SK-N-SH treated with all-trans-retinoic acid at 6 μM for 48 hours (cell line): ENCODE results near the gene FRMD3.

ENCODE experiments used
- ARNTL ChIP-seq: fragments of 450-650 bp; formaldehyde crosslinking; IDR thresholded peaks from 2 replicates; pipeline ENCODE4 v1.5.0; 2020; ENCODE audit warnings: low read depth, mild to moderate bottlenecking, moderate library complexity, borderline replicate concordance
- ESRRG ChIP-seq: fragments of 250-450 bp; sonication (Bioruptor Pico); IDR thresholded peaks from 2 replicates; pipeline ENCODE4 v1.6.1; 2021; ENCODE audit warnings: mild to moderate bottlenecking
- OSR1 ChIP-seq: fragments of 250-450 bp; sonication (Bioruptor Pico); IDR thresholded peaks from 2 replicates; pipeline ENCODE4 v1.8.0; 2022; ENCODE audit warnings: moderate library complexity, mild to moderate bottlenecking, inconsistent platforms
- PPARA ChIP-seq: fragments of 250-450 bp; sonication (Bioruptor Pico); IDR thresholded peaks from 2 replicates; pipeline ENCODE4 v1.5.0; 2020; ENCODE audit warnings: mild to moderate bottlenecking, borderline replicate concordance
- RARB ChIP-seq: fragments of 250-450 bp; sonication (Bioruptor Pico); IDR thresholded peaks from 2 replicates; pipeline ENCODE4 v1.8.0; 2021; ENCODE audit warnings: mild to moderate bottlenecking, moderate library complexity
- ZC3H10 ChIP-seq: fragments of 250-450 bp; sonication (Bioruptor Pico); IDR thresholded peaks from 2 replicates; pipeline ENCODE4 v1.5.1; 2021; ENCODE audit warnings: mild to moderate bottlenecking, moderate library complexity
- ZFP30 ChIP-seq: fragments of 450-650 bp; formaldehyde crosslinking; IDR thresholded peaks from 2 replicates; pipeline ENCODE4 v1.5.0; 2022; ENCODE audit warnings: mild to moderate bottlenecking, moderate library complexity
- ZNF565 ChIP-seq: fragments of 450-650 bp; formaldehyde crosslinking; conservative IDR thresholded peaks from 2 replicates; pipeline ENCODE4 v1.5.0; 2020; ENCODE audit warnings: low read depth, mild to moderate bottlenecking, moderate library complexity
- ZNF8 ChIP-seq: fragments of 450-650 bp; formaldehyde crosslinking; IDR thresholded peaks from 2 replicates; pipeline ENCODE4 v1.5.0; 2020; ENCODE audit warnings: mild to moderate bottlenecking, moderate library complexity
- TF ChIP-seq, protein P1 (sequence below): fragments of 250-450 bp; sonication (Bioruptor Pico); IDR thresholded peaks from 2 replicates; pipeline ENCODE4 v1.5.0; 2020; ENCODE audit warnings: mild to moderate bottlenecking, moderate library complexity
- TF ChIP-seq, protein P2 (sequence below): fragments of 250-450 bp; sonication (Bioruptor Pico); IDR thresholded peaks from 2 replicates; pipeline ENCODE4 v1.5.1; 2021; ENCODE audit warnings: mild to moderate bottlenecking, moderate library complexity
- TF ChIP-seq, protein P3 (sequence below): fragments of 250-450 bp; sonication (Bioruptor Pico); IDR thresholded peaks from 2 replicates; pipeline ENCODE4 v1.5.1; 2020; ENCODE audit warnings: low read depth, mild to moderate bottlenecking, moderate library complexity
- TF ChIP-seq, protein P4 (sequence below): fragments of 250-450 bp; sonication (Bioruptor Pico); IDR thresholded peaks from 2 replicates; pipeline ENCODE4 v1.8.0; 2020; ENCODE audit warnings: mild to moderate bottlenecking, moderate library complexity, borderline replicate concordance

DNA sequence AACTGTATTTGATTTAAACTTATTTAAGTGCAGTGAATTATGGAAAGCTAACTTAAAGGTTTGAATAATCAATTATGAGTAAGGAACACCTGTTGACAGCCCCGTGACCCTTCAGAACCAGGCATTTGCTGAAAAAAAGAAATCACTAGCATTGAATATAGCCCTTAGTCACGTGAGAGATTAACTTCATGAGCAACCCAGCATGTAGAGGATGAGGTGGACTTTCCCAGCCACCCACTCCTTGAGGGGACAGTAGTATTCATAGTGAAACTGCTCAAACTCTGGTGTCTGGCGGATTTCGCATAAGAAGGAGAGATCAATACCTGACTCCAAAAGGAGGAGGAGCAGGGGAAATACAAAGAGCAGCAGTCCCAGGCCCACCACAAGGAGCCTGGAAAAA, 290.5 kb downstream of the FRMD3 start:
- TF ChIP-seq ZFP30 (CRISPR knock-in tag): no peak
- TF ChIP-seq, protein P1, sequence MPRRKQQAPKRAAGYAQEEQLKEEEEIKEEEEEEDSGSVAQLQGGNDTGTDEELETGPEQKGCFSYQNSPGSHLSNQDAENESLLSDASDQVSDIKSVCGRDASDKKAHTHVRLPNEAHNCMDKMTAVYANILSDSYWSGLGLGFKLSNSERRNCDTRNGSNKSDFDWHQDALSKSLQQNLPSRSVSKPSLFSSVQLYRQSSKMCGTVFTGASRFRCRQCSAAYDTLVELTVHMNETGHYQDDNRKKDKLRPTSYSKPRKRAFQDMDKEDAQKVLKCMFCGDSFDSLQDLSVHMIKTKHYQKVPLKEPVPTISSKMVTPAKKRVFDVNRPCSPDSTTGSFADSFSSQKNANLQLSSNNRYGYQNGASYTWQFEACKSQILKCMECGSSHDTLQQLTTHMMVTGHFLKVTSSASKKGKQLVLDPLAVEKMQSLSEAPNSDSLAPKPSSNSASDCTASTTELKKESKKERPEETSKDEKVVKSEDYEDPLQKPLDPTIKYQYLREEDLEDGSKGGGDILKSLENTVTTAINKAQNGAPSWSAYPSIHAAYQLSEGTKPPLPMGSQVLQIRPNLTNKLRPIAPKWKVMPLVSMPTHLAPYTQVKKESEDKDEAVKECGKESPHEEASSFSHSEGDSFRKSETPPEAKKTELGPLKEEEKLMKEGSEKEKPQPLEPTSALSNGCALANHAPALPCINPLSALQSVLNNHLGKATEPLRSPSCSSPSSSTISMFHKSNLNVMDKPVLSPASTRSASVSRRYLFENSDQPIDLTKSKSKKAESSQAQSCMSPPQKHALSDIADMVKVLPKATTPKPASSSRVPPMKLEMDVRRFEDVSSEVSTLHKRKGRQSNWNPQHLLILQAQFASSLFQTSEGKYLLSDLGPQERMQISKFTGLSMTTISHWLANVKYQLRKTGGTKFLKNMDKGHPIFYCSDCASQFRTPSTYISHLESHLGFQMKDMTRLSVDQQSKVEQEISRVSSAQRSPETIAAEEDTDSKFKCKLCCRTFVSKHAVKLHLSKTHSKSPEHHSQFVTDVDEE (CRISPR knock-in tag): no peak
- no peak for TF ChIP-seq ARNTL (CRISPR knock-in tag)
- TF ChIP-seq ESRRG: no peak
- TF ChIP-seq, protein P2, sequence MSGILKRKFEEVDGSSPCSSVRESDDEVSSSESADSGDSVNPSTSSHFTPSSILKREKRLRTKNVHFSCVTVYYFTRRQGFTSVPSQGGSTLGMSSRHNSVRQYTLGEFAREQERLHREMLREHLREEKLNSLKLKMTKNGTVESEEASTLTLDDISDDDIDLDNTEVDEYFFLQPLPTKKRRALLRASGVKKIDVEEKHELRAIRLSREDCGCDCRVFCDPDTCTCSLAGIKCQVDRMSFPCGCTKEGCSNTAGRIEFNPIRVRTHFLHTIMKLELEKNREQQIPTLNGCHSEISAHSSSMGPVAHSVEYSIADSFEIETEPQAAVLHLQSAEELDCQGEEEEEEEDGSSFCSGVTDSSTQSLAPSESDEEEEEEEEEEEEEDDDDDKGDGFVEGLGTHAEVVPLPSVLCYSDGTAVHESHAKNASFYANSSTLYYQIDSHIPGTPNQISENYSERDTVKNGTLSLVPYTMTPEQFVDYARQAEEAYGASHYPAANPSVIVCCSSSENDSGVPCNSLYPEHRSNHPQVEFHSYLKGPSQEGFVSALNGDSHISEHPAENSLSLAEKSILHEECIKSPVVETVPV (CRISPR knock-in tag): no peak
- no peak for TF ChIP-seq ZNF8
- no peak for TF ChIP-seq RARB
- TF ChIP-seq, protein P3, sequence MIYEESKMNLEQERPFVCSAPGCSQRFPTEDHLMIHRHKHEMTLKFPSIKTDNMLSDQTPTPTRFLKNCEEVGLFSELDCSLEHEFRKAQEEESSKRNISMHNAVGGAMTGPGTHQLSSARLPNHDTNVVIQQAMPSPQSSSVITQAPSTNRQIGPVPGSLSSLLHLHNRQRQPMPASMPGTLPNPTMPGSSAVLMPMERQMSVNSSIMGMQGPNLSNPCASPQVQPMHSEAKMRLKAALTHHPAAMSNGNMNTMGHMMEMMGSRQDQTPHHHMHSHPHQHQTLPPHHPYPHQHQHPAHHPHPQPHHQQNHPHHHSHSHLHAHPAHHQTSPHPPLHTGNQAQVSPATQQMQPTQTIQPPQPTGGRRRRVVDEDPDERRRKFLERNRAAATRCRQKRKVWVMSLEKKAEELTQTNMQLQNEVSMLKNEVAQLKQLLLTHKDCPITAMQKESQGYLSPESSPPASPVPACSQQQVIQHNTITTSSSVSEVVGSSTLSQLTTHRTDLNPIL (CRISPR knock-in tag): no peak
- TF ChIP-seq ZC3H10 (CRISPR knock-in tag): no peak
- TF ChIP-seq, protein P4, sequence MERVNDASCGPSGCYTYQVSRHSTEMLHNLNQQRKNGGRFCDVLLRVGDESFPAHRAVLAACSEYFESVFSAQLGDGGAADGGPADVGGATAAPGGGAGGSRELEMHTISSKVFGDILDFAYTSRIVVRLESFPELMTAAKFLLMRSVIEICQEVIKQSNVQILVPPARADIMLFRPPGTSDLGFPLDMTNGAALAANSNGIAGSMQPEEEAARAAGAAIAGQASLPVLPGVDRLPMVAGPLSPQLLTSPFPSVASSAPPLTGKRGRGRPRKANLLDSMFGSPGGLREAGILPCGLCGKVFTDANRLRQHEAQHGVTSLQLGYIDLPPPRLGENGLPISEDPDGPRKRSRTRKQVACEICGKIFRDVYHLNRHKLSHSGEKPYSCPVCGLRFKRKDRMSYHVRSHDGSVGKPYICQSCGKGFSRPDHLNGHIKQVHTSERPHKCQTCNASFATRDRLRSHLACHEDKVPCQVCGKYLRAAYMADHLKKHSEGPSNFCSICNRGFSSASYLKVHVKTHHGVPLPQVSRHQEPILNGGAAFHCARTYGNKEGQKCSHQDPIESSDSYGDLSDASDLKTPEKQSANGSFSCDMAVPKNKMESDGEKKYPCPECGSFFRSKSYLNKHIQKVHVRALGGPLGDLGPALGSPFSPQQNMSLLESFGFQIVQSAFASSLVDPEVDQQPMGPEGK (CRISPR knock-in tag): no peak
- no peak for TF ChIP-seq ZNF565 (CRISPR knock-in tag)
- TF ChIP-seq PPARA (CRISPR knock-in tag): no peak
- no peak for TF ChIP-seq OSR1 (CRISPR knock-in tag)
